T-helper 1 cell treated with Interleukin-12 subunit alpha and Interleukin-12 subunit beta and Interleukin-4 antibody, amounts not matched to agents 30 ng/mL and 1 ng/mL, for 36 hours (primary cell): Measurements from ENCODE around the gene ZMYND15. TPM values are rescaled to one million over a fixed set of nuclear protein-coding genes. Genes with fewer than 3 reads are reported as not detected.

Experiments used
- intact Hi-C: fragments of 100-400 bp; cut with micrococcal nuclease; formaldehyde crosslinking; loops from one replicate; pipeline ENCODE4 v1.15.1; 2024
- total RNA-seq: library from RNA; stranded (reverse); gene quantifications from 2 replicates; pipeline ENCODE4 v1.2.3, GENCODE V29; 2022

Gene ZMYND15
- total RNA-seq, 1 donor from 2014 or later, result 0.10 TPM

DNA sequence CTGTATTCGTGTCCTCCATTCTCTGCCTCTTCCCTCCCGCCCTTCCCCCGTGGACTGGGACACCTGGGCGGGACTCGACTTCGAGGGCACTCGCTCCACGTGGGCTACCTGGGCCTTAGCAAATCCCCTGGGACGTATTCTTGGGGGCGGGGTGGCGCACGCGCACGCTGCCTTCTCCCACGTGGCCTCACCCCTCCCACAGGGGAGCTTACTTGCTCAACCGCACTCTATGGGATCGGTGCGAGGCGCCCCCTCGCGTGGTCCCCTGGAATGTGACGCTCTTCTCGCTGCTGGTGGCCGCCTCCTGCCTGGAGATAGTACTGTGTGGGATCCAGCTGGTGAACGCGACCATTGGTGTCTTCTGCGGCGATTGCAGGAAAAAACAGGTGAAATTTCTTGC, 43.0 kb downstream of the ZMYND15 start:
- intact Hi-C loops, result no loop called here

DNA sequence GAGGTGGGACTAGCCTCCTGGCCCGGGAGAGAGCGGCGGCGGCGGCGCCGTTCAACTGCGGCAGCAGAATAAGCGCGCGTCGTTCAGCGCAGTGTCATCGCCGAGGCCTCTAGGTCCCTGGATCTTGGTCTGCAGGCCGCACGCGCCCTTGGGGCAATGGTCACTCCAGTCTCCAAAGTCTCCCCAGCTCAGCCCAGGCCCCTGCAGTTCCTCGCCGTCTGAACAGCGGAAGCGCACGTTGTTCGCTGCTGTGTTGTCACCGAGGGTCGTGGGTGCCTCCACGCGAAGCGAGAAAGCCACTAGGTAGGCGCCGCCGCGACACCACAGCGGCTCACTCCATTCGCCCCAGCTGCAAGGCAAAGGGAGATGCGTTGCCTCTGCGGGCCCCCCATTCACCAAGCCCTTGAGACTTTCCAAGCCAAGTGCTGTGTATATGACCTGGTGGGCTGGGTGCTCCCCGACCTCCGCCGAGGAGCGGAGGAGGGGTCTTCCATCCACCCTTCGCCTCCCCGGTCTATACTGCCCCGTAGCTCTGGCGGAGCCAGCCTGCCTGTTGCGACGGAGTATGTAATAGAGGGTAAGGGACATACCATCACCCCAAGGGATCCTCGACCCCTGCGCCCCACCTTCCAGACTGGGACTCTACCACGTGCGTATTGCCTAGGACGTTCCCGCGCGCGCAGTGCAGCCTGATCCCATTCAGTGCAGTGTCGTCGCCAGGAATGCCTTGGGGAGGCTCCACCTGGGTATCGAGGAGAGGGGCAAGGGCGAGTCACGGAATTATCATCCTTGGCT, 45.9 kb downstream of the ZMYND15 start:
- intact Hi-C loops, result loop anchor here (1.0 to 5.0 kb wide), 3 partner anchors 47 to 148 kb away; partner anchors contain the start of genes ARRB2, CXCL16 and ZMYND15

- intact Hi-C loops, result loop anchor here (2.0 to 5.0 kb wide), 2 partner anchors 47 to 149 kb away; partner anchors contain the start of genes CXCL16 and ZMYND15
These were observed 46.5 kb downstream of the ZMYND15 start, which contains the start of gene VMO1 for GRCh38 chr17:4786106-4786511. TSS of gene VMO1 (minus strand) at chr17:4786364. CDS start at chr17:4786352, 12 bp downstream.

GRCh38 chr17:4786516-4786915, 46.9 kb downstream of the ZMYND15 start:
- intact Hi-C loops, result loop anchor here (2.0 to 5.0 kb wide), 2 partner anchors 48 to 149 kb away; partner anchors contain the start of genes CXCL16 and ZMYND15

- intact Hi-C loops, result loop anchor here (5.0 kb wide), 1 partner anchor 151 kb away; no protein-coding TSS in a partner anchor
These were observed 48.6 kb downstream of the ZMYND15 start for GRCh38 chr17:4788159-4788806.

GRCh38 chr17:4788807-4789700, 49.4 kb downstream of the ZMYND15 start, which contains the start of gene GLTPD2:
TSS of gene GLTPD2 (plus strand) at chr17:4788964. CDS start at chr17:4789012, 48 bp downstream.
- intact Hi-C loops, result loop anchor here (5.0 kb wide), 1 partner anchor 152 kb away; no protein-coding TSS in a partner anchor

GRCh38 chr17:4789701-4789950, 50.0 kb downstream of the ZMYND15 start:
- intact Hi-C loops, result loop anchor here (5.0 kb wide), 1 partner anchor 152 kb away; no protein-coding TSS in a partner anchor

DNA sequence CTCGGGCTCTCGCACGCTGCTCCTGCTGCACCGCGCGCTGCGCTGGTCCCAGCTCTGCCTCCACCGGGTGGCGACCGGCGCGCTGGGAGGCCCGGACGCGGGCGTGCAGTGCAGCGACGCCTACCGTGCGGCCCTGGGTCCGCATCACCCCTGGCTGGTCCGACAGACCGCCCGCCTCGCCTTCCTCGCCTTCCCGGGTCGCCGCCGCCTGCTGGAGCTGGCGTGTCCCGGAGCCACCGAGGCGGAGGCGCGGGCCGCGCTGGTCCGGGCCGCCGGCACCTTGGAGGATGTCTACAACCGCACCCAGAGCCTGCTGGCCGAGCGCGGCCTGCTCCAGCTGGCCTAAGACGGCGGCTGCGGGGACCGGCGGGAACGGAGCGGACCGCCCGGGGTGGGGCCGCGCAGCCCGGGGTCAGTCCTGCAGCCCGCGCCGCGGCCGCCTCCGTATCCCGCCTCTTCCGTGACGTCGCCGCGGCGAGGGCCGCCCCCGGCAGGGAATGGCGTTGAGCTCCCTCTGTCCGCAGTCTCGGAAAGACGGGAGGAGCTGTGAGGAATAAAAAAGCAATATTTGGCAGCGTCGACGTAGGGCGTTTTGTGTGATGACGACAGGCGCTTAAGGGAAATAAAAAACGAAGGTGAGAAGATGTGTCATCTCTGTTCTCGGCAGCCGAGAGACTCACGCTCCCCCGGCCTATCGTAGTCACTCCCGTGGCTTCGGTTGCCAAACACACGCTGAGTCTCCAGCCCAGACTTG, 50.5 kb downstream of the ZMYND15 start:
- intact Hi-C loops, result loop anchor here (1.0 to 10.0 kb wide), 8 partner anchors 17 to 1155 kb away; partner anchors contain the start of genes ARRB2, CTNS, MED11 and MINK1

DNA sequence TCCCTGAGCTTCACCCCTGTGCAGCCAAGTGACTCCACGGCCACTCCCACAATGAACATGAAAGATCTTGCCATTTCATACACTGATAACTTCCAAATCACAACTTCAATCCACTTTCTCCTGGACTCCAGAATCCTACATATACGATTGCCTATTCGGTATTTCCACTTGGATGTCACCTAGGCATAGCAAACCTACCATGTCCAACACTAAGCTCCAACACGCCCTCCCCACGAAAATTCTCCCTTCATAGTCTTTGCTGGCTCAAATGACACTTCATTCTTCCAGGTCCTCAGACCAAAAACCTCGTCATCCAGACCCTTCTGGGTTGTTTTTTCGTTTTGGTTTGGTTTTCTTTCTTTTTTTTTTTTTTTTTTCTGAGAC, 51.1 kb downstream of the ZMYND15 start:
- intact Hi-C loops, result loop anchor here (1.0 to 10.0 kb wide), 7 partner anchors 16 to 1156 kb away; partner anchors contain the start of genes ARRB2, CTNS, MED11 and MINK1

DNA sequence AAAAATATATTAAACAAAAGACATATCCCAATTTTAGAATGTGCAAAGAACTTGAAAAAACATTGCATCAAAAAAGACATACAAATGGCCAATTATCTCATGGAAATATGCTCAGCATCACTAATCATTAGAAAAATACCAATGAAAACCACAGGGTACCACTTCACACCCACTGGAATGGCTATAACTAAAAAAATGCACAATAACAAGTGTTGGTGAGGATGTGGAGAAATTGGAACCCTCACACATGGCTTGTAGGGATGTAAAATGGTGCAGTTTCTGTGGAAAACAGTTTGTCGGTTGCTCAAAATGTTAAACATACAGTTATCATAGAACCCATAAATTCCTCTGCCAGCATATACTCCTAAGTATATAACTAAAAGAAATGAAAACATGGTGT, 55.5 kb downstream of the ZMYND15 start:
- intact Hi-C loops, result loop anchor here (5.0 to 10.0 kb wide), 3 partner anchors 428 to 1160 kb away; partner anchors contain the start of genes CTNS, CYB5D2, SHPK and UBE2G1

Other genes with a start within 250 kb of the ZMYND15 start
- 0.24 and 0.47 TPM in 2 replicates for gene SPNS2, start 241.0 kb upstream of the ZMYND15 start, total RNA-seq
- 87.3 and 90.1 TPM in 2 replicates for gene MYBBP1A, start 184.4 kb upstream of the ZMYND15 start, total RNA-seq
- gene GGT6, start 179.3 kb upstream of the ZMYND15 start, total RNA-seq, result not detected in 2 replicates
- gene SMTNL2, start 155.3 kb upstream of the ZMYND15 start, total RNA-seq, result not detected in 2 replicates
- not detected in 2 replicates for gene ALOX15, start 98.2 kb upstream of the ZMYND15 start, total RNA-seq
- 89.6 and 92.0 TPM in 2 replicates for gene PELP1, start 35.7 kb upstream of the ZMYND15 start, total RNA-seq
- gene ARRB2, start 29.2 kb upstream of the ZMYND15 start, total RNA-seq, result 335 and 345 TPM in 2 replicates
- gene MED11, start 8.4 kb upstream of the ZMYND15 start, total RNA-seq, result 20.3 and 22.6 TPM in 2 replicates
- gene CXCL16, start 95 bp downstream of the ZMYND15 start, total RNA-seq, result 3.3 and 4.4 TPM in 2 replicates
- 0.22 and 0.83 TPM in 2 replicates for gene TM4SF5, start 32.1 kb downstream of the ZMYND15 start, total RNA-seq
- gene VMO1, start 46.5 kb downstream of the ZMYND15 start, total RNA-seq, result 0.51 TPM in 1 of 2 replicates, not detected in the other
- not detected in 2 replicates for gene GLTPD2, start 49.1 kb downstream of the ZMYND15 start, total RNA-seq
- gene PSMB6, start 56.3 kb downstream of the ZMYND15 start, total RNA-seq, result 160 and 163 TPM in 2 replicates
- 34.8 and 37.2 TPM in 2 replicates for gene PLD2, start 67.3 kb downstream of the ZMYND15 start, total RNA-seq
- gene MINK1, start 93.5 kb downstream of the ZMYND15 start, total RNA-seq, result 115 and 120 TPM in 2 replicates
- gene C17orf107, start 159.7 kb downstream of the ZMYND15 start, total RNA-seq, result 0.95 and 1.3 TPM in 2 replicates
- 0.78 and 0.88 TPM in 2 replicates for gene CHRNE, start 163.3 kb downstream of the ZMYND15 start, total RNA-seq
- not detected in 2 replicates for gene GP1BA, start 192.4 kb downstream of the ZMYND15 start, total RNA-seq
- gene SLC25A11, start 200.2 kb downstream of the ZMYND15 start, total RNA-seq, result 95.7 and 96.0 TPM in 2 replicates
- 267 and 323 TPM in 2 replicates for gene RNF167, start 200.4 kb downstream of the ZMYND15 start, total RNA-seq
- 2,251 and 2,270 TPM in 2 replicates for gene PFN1, start 208.7 kb downstream of the ZMYND15 start, total RNA-seq
- 37.9 and 38.1 TPM in 2 replicates for gene ENO3, start 211.3 kb downstream of the ZMYND15 start, total RNA-seq
- 60.0 and 63.9 TPM in 2 replicates for gene SPAG7, start 228.0 kb downstream of the ZMYND15 start, total RNA-seq
- gene CAMTA2, start 247.8 kb downstream of the ZMYND15 start, total RNA-seq, result 88.9 and 95.0 TPM in 2 replicates